Left ventricle myocardium inferior (tissue), 1 donor: Measurements from ENCODE around the gene MDFIC. TPM values are rescaled to one million over a fixed set of nuclear protein-coding genes. Genes with fewer than 3 reads are reported as not detected.

ENCODE experiments used
- DNase-seq: peaks from one replicate; pipeline ENCODE4 v3.0.0-alpha.2; 2020
- H3K27ac ChIP-seq: fragments of 200-600 bp; replicated peaks from 2 replicates; pipeline ENCODE4 v1.8.0; 2021
- H3K27me3 ChIP-seq: fragments of 200-600 bp; 2 replicates; pipeline ENCODE4 v1.8.0; 2021; ENCODE audit warnings: low read depth
- H3K36me3 ChIP-seq: fragments of 200-600 bp; 2 replicates; pipeline ENCODE4 v1.8.0; 2021
- H3K4me1 ChIP-seq: fragments of 200-600 bp; 2 replicates; pipeline ENCODE4 v1.8.0; 2021
- H3K4me3 ChIP-seq: fragments of 200-600 bp; 2 replicates; pipeline ENCODE4 v1.8.0; 2021; ENCODE audit warnings: mild to moderate bottlenecking, moderate library complexity
- H3K9me3 ChIP-seq: fragments of 200-600 bp; replicated peaks from 2 replicates; pipeline ENCODE4 v1.8.0; 2021
- intact Hi-C: fragments of 100-400 bp; cut with micrococcal nuclease; formaldehyde crosslinking; loops from one replicate; pipeline ENCODE4 v1.11.0; 2022
- total RNA-seq: library from RNA; stranded (reverse); fragmentation: NEBNext Ultra II Directional; extraction: Animal tissue kit (Norgen Biotek cat#: 25700); gene quantifications from one replicate; pipeline ENCODE4 v1.2.1, GENCODE V29; 2021
- TF ChIP-seq, protein P1 (sequence below): fragments of 200-600 bp; IDR thresholded peaks from 2 replicates; pipeline ENCODE4 v1.8.0; 2021; ENCODE audit warnings: antibody characterized with exemption, mild to moderate bottlenecking, borderline replicate concordance
- donor health status: DM: no; HTN: yes; CAD: no; lungs with severe emphysema.

MDFIC gene
- total RNA-seq, 1 donor from 2014 or later: 26.5 TPM

DNA sequence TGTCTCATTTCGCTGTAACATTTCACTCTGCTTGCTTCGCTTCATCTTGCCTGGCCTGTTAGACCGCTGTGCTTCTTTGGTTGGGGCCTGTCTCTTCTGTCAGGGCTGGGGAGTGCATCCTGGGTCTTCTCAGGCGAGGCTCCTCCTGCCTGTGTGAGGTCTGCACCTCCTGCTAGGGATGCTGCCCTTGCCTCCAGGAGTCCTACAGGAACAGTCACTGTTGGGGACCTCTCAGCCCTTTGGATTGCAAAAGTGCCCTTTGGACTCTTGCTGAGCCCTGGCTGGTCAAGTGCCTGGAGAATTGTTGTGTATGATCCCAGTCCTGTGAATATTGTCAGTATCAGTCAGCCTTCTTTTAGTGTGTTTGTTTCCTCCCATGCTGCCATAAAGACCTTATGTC is 84.1 kb downstream of the MDFIC start:
- intact Hi-C loops: no loop called here
- TF ChIP-seq, protein P1, sequence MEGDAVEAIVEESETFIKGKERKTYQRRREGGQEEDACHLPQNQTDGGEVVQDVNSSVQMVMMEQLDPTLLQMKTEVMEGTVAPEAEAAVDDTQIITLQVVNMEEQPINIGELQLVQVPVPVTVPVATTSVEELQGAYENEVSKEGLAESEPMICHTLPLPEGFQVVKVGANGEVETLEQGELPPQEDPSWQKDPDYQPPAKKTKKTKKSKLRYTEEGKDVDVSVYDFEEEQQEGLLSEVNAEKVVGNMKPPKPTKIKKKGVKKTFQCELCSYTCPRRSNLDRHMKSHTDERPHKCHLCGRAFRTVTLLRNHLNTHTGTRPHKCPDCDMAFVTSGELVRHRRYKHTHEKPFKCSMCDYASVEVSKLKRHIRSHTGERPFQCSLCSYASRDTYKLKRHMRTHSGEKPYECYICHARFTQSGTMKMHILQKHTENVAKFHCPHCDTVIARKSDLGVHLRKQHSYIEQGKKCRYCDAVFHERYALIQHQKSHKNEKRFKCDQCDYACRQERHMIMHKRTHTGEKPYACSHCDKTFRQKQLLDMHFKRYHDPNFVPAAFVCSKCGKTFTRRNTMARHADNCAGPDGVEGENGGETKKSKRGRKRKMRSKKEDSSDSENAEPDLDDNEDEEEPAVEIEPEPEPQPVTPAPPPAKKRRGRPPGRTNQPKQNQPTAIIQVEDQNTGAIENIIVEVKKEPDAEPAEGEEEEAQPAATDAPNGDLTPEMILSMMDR: no peak
- Histone ChIP-seq H3K27ac (no peak overlapping the region), H3K4me1 (peaks cover 52% of the 10 kb centered on the region), H3K4me3 (no peak overlapping the region), H3K36me3 (peaks cover 3% of the 10 kb centered on the region), H3K27me3 (no peaks in the 10 kb centered on the region), H3K9me3 (no peaks in the 10 kb centered on the region)
- no peak for DNase-seq

DNA sequence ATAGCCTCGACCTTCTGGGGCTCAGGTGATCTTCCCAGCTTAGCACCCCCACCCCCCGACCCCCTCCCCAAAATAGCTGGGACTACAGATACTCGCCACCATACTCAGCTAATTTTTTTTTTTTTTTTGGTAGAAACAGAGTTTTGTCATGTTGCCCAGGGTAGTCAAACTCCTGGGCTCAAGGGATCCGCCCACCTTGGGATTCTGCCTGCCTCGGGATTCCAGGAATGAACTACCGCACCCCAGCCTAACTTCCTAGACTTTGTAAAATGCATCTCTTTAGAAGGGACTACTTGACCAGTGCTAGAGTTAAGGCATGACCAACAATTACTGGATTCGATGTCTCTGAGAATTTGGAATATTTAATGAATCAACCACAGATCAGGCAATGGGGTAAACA is 85.9 kb downstream of the MDFIC start:
- no peaks in the 10 kb centered on the region for H3K27me3 ChIP-seq
- H3K27ac ChIP-seq: peak overlapping the region; percentile 69
- no peaks in the 10 kb centered on the region for H3K9me3 ChIP-seq
- H3K4me1 ChIP-seq: peaks cover 44% of the 10 kb centered on the region
- TF ChIP-seq, protein P1: no peak
- no peak overlapping the region for H3K4me3 ChIP-seq
- H3K36me3 ChIP-seq: no peaks in the 10 kb centered on the region
- no peak for DNase-seq
- intact Hi-C loops: no loop called here

DNA sequence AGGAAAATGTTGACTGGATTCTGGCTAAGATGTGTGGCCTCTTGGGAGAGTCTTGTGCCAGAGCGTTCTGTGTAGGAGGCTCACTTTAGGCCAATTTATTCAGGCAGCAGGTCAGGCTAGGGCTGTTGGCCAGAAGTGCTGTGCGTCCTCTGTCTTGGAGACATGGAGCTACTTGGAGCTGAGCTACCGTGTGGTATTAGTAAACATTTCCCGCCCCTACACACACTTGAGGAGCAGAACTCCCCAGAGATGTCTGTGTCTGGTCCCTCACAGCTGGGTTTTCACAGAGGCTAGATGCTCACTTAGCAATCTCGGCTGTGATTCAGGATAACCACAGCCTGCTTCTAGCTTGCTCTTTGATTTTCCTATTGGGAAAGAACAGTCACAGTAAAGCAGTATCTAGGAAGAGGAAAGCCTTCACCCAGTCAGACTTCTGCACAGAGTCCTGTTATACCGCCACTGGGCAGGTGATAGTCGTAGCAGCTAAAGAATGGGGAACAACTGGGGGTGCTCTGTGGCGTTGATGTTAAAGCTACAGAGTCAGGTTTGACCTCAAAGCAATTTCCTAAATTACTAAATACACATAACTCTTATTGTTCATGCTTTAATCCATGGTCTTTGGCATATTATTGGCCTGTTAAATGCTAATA is 86.7 kb downstream of the MDFIC start:
- H3K4me1 ChIP-seq: peaks cover 42% of the 10 kb centered on the region

DNA sequence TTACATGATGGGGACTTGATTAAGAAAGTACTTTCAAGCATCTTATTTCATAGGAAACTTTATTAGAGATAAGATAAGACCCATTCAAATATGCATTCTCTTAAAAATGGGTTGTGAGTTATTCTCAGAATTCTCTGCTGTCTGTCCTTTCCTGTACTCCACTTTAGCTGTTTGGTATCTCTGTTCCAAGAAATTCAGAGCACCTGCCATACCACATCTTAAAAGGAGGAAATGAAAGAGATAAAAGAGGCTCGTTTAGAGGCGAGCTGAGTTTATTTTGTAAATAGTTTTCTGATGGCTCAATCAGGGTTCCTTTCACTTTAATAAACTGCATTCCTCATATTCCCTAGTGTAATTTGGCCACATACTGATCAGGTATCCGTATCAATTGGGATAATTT is 87.2 kb downstream of the MDFIC start:
- intact Hi-C loops: no loop called here
- Histone ChIP-seq H3K4me3 (no peak overlapping the region), H3K27me3 (no peaks in the 10 kb centered on the region), H3K4me1 (peaks cover 45% of the 10 kb centered on the region), H3K9me3 (no peaks in the 10 kb centered on the region), H3K36me3 (no peaks in the 10 kb centered on the region), H3K27ac (peak overlapping the region; percentile 69)
- DNase-seq: no peak
- TF ChIP-seq, protein P1: no peak

More for the DNA sequence above, 86.7 kb downstream of the MDFIC start:
- H3K27ac ChIP-seq: peak overlapping the region; percentile 69
- H3K4me3 ChIP-seq: no peak overlapping the region
- H3K36me3 ChIP-seq: no peaks in the 10 kb centered on the region
- TF ChIP-seq, protein P1: no peak
- peak; percentile 84 for DNase-seq
- no peaks in the 10 kb centered on the region for H3K27me3 ChIP-seq
- H3K9me3 ChIP-seq: no peaks in the 10 kb centered on the region
- intact Hi-C loops: no loop called here

DNA sequence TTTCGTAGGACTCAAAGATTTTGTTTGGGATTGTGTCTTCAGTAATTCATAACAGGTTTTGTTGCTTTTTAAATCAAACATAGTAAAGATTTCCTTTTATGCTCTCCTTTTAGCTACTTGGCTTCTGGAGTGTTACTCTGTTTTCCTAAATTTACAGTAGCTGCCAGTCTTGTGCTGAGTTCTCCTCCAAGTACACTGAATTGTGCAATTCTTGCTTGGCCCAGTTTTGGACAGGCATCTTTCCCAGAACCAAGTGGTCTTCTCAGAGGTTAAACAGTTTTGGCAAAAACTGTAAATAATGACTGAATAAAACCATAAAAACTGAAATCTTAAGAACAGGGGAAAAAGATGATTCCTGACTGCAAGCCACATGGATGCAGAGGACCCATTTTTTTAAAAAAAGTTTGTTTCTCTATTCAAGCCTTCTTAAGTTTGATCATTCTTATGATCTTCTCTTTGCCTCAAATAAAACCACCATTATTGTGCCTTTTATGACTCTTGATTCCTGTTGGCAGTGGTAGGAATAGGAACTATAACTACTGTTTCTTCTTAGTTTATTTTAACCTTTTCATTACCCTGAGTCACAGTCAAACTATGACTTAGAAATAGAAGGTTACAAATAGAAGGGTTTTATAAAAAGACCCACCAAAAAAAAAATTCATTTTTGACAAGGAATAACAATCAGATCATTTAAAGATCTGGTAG is 88.0 kb downstream of the MDFIC start:
- TF ChIP-seq, protein P1: no peak
- Histone ChIP-seq H3K27me3 (no peaks in the 10 kb centered on the region), H3K9me3 (no peaks in the 10 kb centered on the region), H3K4me3 (no peak overlapping the region), H3K36me3 (no peaks in the 10 kb centered on the region), H3K27ac (peak overlapping the region; percentile 69), H3K4me1 (peaks cover 47% of the 10 kb centered on the region)
- peak; percentile 28 for DNase-seq
- intact Hi-C loops: no loop called here
